NCI-H128 (cell line): ENCODE data around the gene RPAP3.
"Not testable (repeated sequence)": the region's sequence is repeated elsewhere in the genome, so short reads cannot be mapped to it uniquely, and the experiment has no call there.

ENCODE experiments used
- DNase-seq: peaks from one replicate; lab custom pipeline; 2025; ENCODE audit not compliant: unreplicated experiment; lab: John Stamatoyannopoulos, UW

The RPAP3 gene

GRCh38 chr12:47686645-47687240, 19.1 kb downstream of the RPAP3 start:
- no peak for DNase-seq

GRCh38 chr12:47679785-47680184, 26.0 kb downstream of the RPAP3 start:
- no peak for DNase-seq

- DNase-seq: no peak
Measured at GRCh38 chr12:47672068-47672467, 33.8 kb downstream of the RPAP3 start.

GRCh38 chr12:47667935-47668334, 37.9 kb downstream of the RPAP3 start:
- not testable (repeated sequence) for DNase-seq

- DNase-seq: no peak
Measured at GRCh38 chr12:47652521-47653234, 53.2 kb downstream of the RPAP3 start.

- DNase-seq: peak; percentile 8
Measured at GRCh38 chr12:47651368-47652254, 54.2 kb downstream of the RPAP3 start.

GRCh38 chr12:47650469-47650868, 55.4 kb downstream of the RPAP3 start:
- no peak for DNase-seq

GRCh38 chr12:47649381-47649780, 56.4 kb downstream of the RPAP3 start:
- DNase-seq: no peak

GRCh38 chr12:47648056-47648579, 57.7 kb downstream of the RPAP3 start:
- DNase-seq: no peak

GRCh38 chr12:47642310-47642709, 63.5 kb downstream of the RPAP3 start:
- DNase-seq: not testable (repeated sequence)

- no peak for DNase-seq
Measured at GRCh38 chr12:47636908-47637780, 68.7 kb downstream of the RPAP3 start.

GRCh38 chr12:47635770-47636169, 70.1 kb downstream of the RPAP3 start:
- DNase-seq: not testable (repeated sequence)

GRCh38 chr12:47634127-47634526, 71.7 kb downstream of the RPAP3 start:
- DNase-seq: no peak

GRCh38 chr12:47621960-47622359, 83.9 kb downstream of the RPAP3 start:
- no peak for DNase-seq

- DNase-seq: no peak
Measured at GRCh38 chr12:47617476-47617875, 88.4 kb downstream of the RPAP3 start.

- no peak for DNase-seq
Measured at GRCh38 chr12:47616440-47616839, 89.4 kb downstream of the RPAP3 start.

- DNase-seq: no peak
Measured at GRCh38 chr12:47615711-47616110, 90.1 kb downstream of the RPAP3 start.

- no peak for DNase-seq
Measured at GRCh38 chr12:47614521-47614920, 91.3 kb downstream of the RPAP3 start.

GRCh38 chr12:47612953-47613352, 92.9 kb downstream of the RPAP3 start:
- DNase-seq: no peak

- no peak for DNase-seq
Measured at GRCh38 chr12:47611906-47612305, 93.9 kb downstream of the RPAP3 start.
